ENCODE measurements around the gene PKP1.

DNA sequence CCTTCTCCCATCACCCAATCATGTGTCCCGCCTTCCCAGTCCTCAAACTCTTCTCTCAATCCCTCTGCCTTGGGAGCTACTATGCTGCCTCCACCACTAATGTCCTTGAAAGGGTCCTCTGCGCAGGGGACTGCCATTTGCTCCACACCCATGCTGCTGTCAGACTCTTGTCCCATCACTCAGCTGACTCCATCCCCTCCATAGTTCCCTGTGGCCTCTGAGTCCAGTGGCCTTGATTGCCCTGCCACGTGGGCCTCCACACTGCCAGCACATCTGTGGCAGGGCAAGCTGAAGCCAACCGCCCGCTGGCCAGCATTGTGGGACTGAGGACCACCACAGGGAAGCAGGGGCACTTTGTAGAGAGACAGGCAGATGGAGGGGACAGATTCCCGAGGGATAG is 95.5 kb downstream of the PKP1 start:
- TF ChIP-seq, protein P1, sequence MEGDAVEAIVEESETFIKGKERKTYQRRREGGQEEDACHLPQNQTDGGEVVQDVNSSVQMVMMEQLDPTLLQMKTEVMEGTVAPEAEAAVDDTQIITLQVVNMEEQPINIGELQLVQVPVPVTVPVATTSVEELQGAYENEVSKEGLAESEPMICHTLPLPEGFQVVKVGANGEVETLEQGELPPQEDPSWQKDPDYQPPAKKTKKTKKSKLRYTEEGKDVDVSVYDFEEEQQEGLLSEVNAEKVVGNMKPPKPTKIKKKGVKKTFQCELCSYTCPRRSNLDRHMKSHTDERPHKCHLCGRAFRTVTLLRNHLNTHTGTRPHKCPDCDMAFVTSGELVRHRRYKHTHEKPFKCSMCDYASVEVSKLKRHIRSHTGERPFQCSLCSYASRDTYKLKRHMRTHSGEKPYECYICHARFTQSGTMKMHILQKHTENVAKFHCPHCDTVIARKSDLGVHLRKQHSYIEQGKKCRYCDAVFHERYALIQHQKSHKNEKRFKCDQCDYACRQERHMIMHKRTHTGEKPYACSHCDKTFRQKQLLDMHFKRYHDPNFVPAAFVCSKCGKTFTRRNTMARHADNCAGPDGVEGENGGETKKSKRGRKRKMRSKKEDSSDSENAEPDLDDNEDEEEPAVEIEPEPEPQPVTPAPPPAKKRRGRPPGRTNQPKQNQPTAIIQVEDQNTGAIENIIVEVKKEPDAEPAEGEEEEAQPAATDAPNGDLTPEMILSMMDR (conservative IDR thresholded peaks at IDR 0.05): no peak
- no peak for TF ChIP-seq EZH2 (IDR thresholded peaks at IDR 0.05; ENCODE audit: low read depth)
